K562 (cell line): ENCODE data around the gene HES4. TPM values are rescaled to one million over a fixed set of nuclear protein-coding genes. Genes with fewer than 3 reads are reported as not detected.
A peak's percentile ranks its signal among the peaks of the same experiment; 100 is the strongest.

ENCODE experiments used
- CBFA2T3 ChIP-seq: fragments of 450-650 bp; IDR thresholded peaks from 2 replicates; pipeline ENCODE4 v1.6.1; 2017
- DEAF1 ChIP-seq: fragments of 450-650 bp; formaldehyde crosslinking; IDR thresholded peaks from 2 replicates; pipeline ENCODE4 v1.4.0; 2020; ENCODE audit warnings: mild to moderate bottlenecking, moderate library complexity
- ELK3 ChIP-seq: fragments of 450-650 bp; formaldehyde crosslinking; IDR thresholded peaks from 2 replicates; pipeline ENCODE4 v1.4.0; 2020; ENCODE audit warnings: mild to moderate bottlenecking
- HMG20A ChIP-seq: fragments of 450-650 bp; formaldehyde crosslinking; conservative IDR thresholded peaks from 2 replicates; pipeline ENCODE4 v1.4.0; 2020; ENCODE audit warnings: mild to moderate bottlenecking, mixed read lengths
- IRF9 ChIP-seq: fragments of 450-650 bp; IDR thresholded peaks from 2 replicates; pipeline ENCODE4 v1.6.1; 2016; ENCODE audit warnings: missing biosample characterization, missing genetic modification characterization
- KAT2B ChIP-seq: IDR thresholded peaks from one replicate; pipeline ENCODE4 v1.6.1; 2012; ENCODE audit warnings: low read depth, mild to moderate bottlenecking, control low read depth, inconsistent platforms, low read length, moderate library complexity
- KDM4B ChIP-seq, 2 experiments: fragments of 450-650 bp in 1 of 2; sonication (generic) in 1 of 2; IDR thresholded peaks; 2 replicates each; pipeline ENCODE4 v1.6.1; 2016 to 2017; ENCODE audit warnings: borderline replicate concordance in 2 of 2, antibody characterized with exemption in 1 of 2, low read depth in 1 of 2, mild to moderate bottlenecking in 1 of 2
- KLF13 ChIP-seq: fragments of 450-650 bp; IDR thresholded peaks from 2 replicates; pipeline ENCODE4 v1.6.1; 2016; ENCODE audit warnings: missing genetic modification characterization, low read depth, mild to moderate bottlenecking, missing compliant biosample characterization, moderate library complexity, borderline replicate concordance
- MXI1 ChIP-seq: IDR thresholded peaks from 2 replicates; pipeline ENCODE4 v1.6.1; 2011; ENCODE audit warnings: low read depth, mild to moderate bottlenecking, improper control_type of control experiment, low read length
- NCOA4 ChIP-seq: fragments of 450-650 bp; IDR thresholded peaks from 2 replicates; pipeline ENCODE4 v1.6.1; 2018; ENCODE audit warnings: mild to moderate bottlenecking; ENCODE audit not compliant: partially characterized antibody
- PCBP2 ChIP-seq: fragments of 200-400 bp; formaldehyde crosslinking; IDR thresholded peaks from 2 replicates; pipeline ENCODE4 v1.6.1; 2018; ENCODE audit warnings: low read length, low read depth, mild to moderate bottlenecking, moderate library complexity; ENCODE audit not compliant: poor library complexity, severe bottlenecking
- PTTG1 ChIP-seq: fragments of 450-650 bp; IDR thresholded peaks from 2 replicates; pipeline ENCODE4 v1.6.1; 2016; ENCODE audit warnings: low read depth, mild to moderate bottlenecking, missing genetic modification characterization, missing compliant biosample characterization
- RBM14 ChIP-seq: fragments of 200-400 bp; formaldehyde crosslinking; IDR thresholded peaks from 2 replicates; pipeline ENCODE4 v1.6.1; 2018; ENCODE audit warnings: low read depth, mild to moderate bottlenecking, low read length, moderate library complexity, borderline replicate concordance; ENCODE audit not compliant: insufficient read depth
- SIN3A ChIP-seq, 2 experiments: fragments of 150-350 bp in 1 of 2; IDR thresholded peaks; 2 replicates each; pipeline ENCODE4 v1.6.1; 2011 to 2016; ENCODE audit warnings: borderline replicate concordance in 2 of 2, low read depth in 2 of 2, low read length in 2 of 2, mild to moderate bottlenecking in 2 of 2, moderate library complexity in 2 of 2; ENCODE audit not compliant: control insufficient read depth in 1 of 2
- SREBF2 ChIP-seq: sonication (generic); formaldehyde crosslinking; IDR thresholded peaks from 2 replicates; pipeline ENCODE4 v1.4.0; 2020; ENCODE audit warnings: mild to moderate bottlenecking, missing genetic modification reagents
- TCFL5 ChIP-seq: fragments of 250-450 bp; sonication (Bioruptor Pico); conservative IDR thresholded peaks from 2 replicates; pipeline ENCODE4 v1.6.1; 2021; ENCODE audit warnings: mild to moderate bottlenecking, moderate library complexity, matching md5 sums
- U2AF1 ChIP-seq: fragments of 200-400 bp; formaldehyde crosslinking; optimal IDR thresholded peaks from 2 replicates; pipeline ENCODE3; 2017; ENCODE audit warnings: mild to moderate bottlenecking, low read depth, low read length, moderate library complexity
- ZEB2 ChIP-seq: fragments of 450-650 bp; IDR thresholded peaks from 2 replicates; pipeline ENCODE4 v1.6.1; 2016
- ZNF263 ChIP-seq: sonication (generic); formaldehyde crosslinking; IDR thresholded peaks from 2 replicates; pipeline ENCODE4 v1.8.0; 2022; ENCODE audit warnings: mild to moderate bottlenecking, missing genetic modification reagents, borderline replicate concordance
- ZNF282 ChIP-seq: sonication (generic); formaldehyde crosslinking; IDR thresholded peaks from 2 replicates; pipeline ENCODE4 v1.8.1; 2023; ENCODE audit warnings: missing genetic modification reagents
- ZNF384 ChIP-seq: IDR thresholded peaks from 2 replicates; pipeline ENCODE4 v1.6.1; 2012; ENCODE audit warnings: low read depth, low read length, improper control_type of control experiment
- polyA plus RNA-seq, 8 experiments: library from polyadenylated mRNA; depleted of rRNA in 4 of 8; stranded (reverse) in 5 of 8; unstranded in 3 of 8; fragments of >200 nt; fragmentation: Nextera tagmentation in 2 of 8; fragmentation: Illumina TruSeq in 1 of 8; extraction: Ambion mirVana in 2 of 8; extraction: Trizol in 1 of 8; gene quantifications; 2 replicates each; pipeline versions ENCODE4 v1.2.1 to v1.2.3, GENCODE V29; 2011 to 2014; ENCODE audit warnings: inconsistent platforms in 1 of 8, missing spikeins in 1 of 8
- total RNA-seq, 7 experiments: library from RNA; depleted of rRNA in 6 of 7; stranded (reverse); fragments of >200 nt in 6 of 7; fragmentation: Illumina TruSeq in 2 of 7; extraction: Trizol in 2 of 7; gene quantifications; 2 replicates each; pipeline versions ENCODE4 v1.2.1 to v1.2.3, GENCODE V29; 2011 to 2021; ENCODE audit warnings: low replicate concordance in 1 of 7
- TF ChIP-seq, protein P1 (sequence below): sonication (generic); formaldehyde crosslinking; IDR thresholded peaks from 2 replicates; pipeline ENCODE4 v1.8.0; 2022; ENCODE audit warnings: mild to moderate bottlenecking, missing genetic modification reagents
- TF ChIP-seq, protein P2 (sequence below): fragments of 250-450 bp; sonication (Bioruptor Pico); IDR thresholded peaks from 2 replicates; pipeline ENCODE4 v1.8.0; 2022; ENCODE audit warnings: moderate library complexity, mild to moderate bottlenecking, inconsistent platforms

The HES4 gene
- total and polyA plus RNA-seq, 9 of the 15 experiments (the other 6 are each of a cell fraction or from before 2014, with no cell fraction given) = 0.21 to 43.7 (median 5.3) TPM; not detected in 2

GRCh38 chr1:1000357-1001056 lies 610 bp upstream of the HES4 start (continued):
- peak; percentile 81 for TF ChIP-seq ZEB2
- TF ChIP-seq, protein P1, sequence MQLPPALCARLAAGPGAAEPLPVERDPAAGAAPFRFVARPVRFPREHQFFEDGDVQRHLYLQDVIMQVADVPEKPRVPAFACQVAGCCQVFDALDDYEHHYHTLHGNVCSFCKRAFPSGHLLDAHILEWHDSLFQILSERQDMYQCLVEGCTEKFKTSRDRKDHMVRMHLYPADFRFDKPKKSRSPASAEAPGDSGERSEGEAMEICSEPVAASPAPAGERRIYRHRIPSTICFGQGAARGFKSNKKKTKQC (CRISPR knock-in tag) = no peak; the same call in none of the 2 replicates
- no peak for TF ChIP-seq SREBF2 (CRISPR knock-in tag)
- no peak for TF ChIP-seq ELK3 (CRISPR knock-in tag)
- TF ChIP-seq MXI1 = no peak
- TF ChIP-seq, protein P2, sequence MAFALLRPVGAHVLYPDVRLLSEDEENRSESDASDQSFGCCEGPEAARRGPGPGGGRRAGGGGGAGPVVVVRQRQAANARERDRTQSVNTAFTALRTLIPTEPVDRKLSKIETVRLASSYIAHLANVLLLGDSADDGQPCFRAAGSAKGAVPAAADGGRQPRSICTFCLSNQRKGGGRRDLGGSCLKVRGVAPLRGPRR (CRISPR knock-in tag) = no peak; the same call in 1 of the 2 replicates
- TF ChIP-seq U2AF1 = peak; percentile 97
- TF ChIP-seq KAT2B = no peak
- TF ChIP-seq NCOA4 = no peak
- no peak for TF ChIP-seq RBM14
- peak; percentile 51; the same call in 1 of the 2 replicates for TF ChIP-seq KLF13
- peak; percentile 43 for TF ChIP-seq CBFA2T3
- TF ChIP-seq KDM4B (IDR thresholded peaks at IDR 0.05; ENCODE audit: borderline replicate concordance in 2 of 2, low read depth in 1 of 2) = no peak; a peak in 1 of 4 replicates
- TF ChIP-seq ZNF384 = no peak
- peak; percentile 100 for TF ChIP-seq ZNF282 (CRISPR knock-in tag)
- no peak for TF ChIP-seq PTTG1 (tag)
- TF ChIP-seq HMG20A (CRISPR knock-in tag) = no peak
- TF ChIP-seq DEAF1 (CRISPR knock-in tag) = no peak
- TF ChIP-seq ZNF263 (CRISPR knock-in tag) = peak; percentile 87
- peak in 1 of 2 experiments; percentile 35; a peak in 1 of 4 replicates for TF ChIP-seq SIN3A (IDR thresholded peaks at IDR 0.05; ENCODE audit: borderline replicate concordance in 2 of 2, control insufficient read depth in 1 of 2, low read depth in 2 of 2, low read length in 2 of 2)
- TF ChIP-seq TCFL5 (CRISPR knock-in tag) = no peak
- TF ChIP-seq PCBP2 = peak; percentile 75
- TF ChIP-seq IRF9 (tag) = peak; percentile 39; the same call in 1 of the 2 replicates
